Activated CD4-positive, alpha-beta T cell treated with anti-CD3 and anti-CD28 coated beads, Interleukin-2, Interleukin-6, amounts not matched to agents 100 ng/mL and 50 ng/mL, durations not matched to agents 16 hours and 8 hours (primary cell): ENCODE data around the gene CRABP1.

ENCODE experiments used
- DNase-seq: peaks from one replicate; pipeline ENCODE4 v3.0.0-alpha.2; 2020

CRABP1 gene

GRCh38 chr15:78347586-78348543 lies 7.7 kb downstream of the CRABP1 start:
- no peak for DNase-seq

GRCh38 chr15:78350058-78350457 lies 9.9 kb downstream of the CRABP1 start:
- DNase-seq: no peak

GRCh38 chr15:78351539-78351938 lies 11.4 kb downstream of the CRABP1 start:
- peak; percentile 17 for DNase-seq

GRCh38 chr15:78353093-78353492 lies 12.9 kb downstream of the CRABP1 start:
- no peak for DNase-seq

GRCh38 chr15:78355177-78355576 lies 15.0 kb downstream of the CRABP1 start:
- no peak for DNase-seq

- DNase-seq: no peak
These were observed 18.1 kb downstream of the CRABP1 start for GRCh38 chr15:78358102-78358870.

- no peak for DNase-seq
These were observed 19.1 kb downstream of the CRABP1 start for GRCh38 chr15:78359041-78359808.

- DNase-seq: no peak
These were observed 20.2 kb downstream of the CRABP1 start for GRCh38 chr15:78360367-78360801.

- DNase-seq: no peak
These were observed 21.0 kb downstream of the CRABP1 start for GRCh38 chr15:78360958-78361718.

GRCh38 chr15:78361771-78362506 lies 21.8 kb downstream of the CRABP1 start:
- DNase-seq: no peak

- no peak for DNase-seq
These were observed 22.7 kb downstream of the CRABP1 start for GRCh38 chr15:78362716-78363380.

- no peak for DNase-seq
These were observed 23.2 kb downstream of the CRABP1 start for GRCh38 chr15:78363381-78363734.

GRCh38 chr15:78364233-78364632 lies 24.1 kb downstream of the CRABP1 start:
- no peak for DNase-seq

GRCh38 chr15:78365917-78366316 lies 25.8 kb downstream of the CRABP1 start:
- DNase-seq: no peak

- DNase-seq: no peak
These were observed 26.2 kb downstream of the CRABP1 start for GRCh38 chr15:78366342-78366741.

- DNase-seq: no peak
These were observed 28.5 kb downstream of the CRABP1 start for GRCh38 chr15:78368651-78369050.

GRCh38 chr15:78369161-78369560 lies 29.0 kb downstream of the CRABP1 start:
- no peak for DNase-seq

- no peak for DNase-seq
These were observed 29.9 kb downstream of the CRABP1 start for GRCh38 chr15:78370013-78370412.

- DNase-seq: no peak
These were observed 32.7 kb downstream of the CRABP1 start for GRCh38 chr15:78372880-78373279.

GRCh38 chr15:78374436-78375393 lies 34.6 kb downstream of the CRABP1 start:
- DNase-seq: no peak
